ENCODE data around the gene GSE1.

- no peak for TF ChIP-seq POLR2A (IDR thresholded peaks at IDR 0.05)
- TF ChIP-seq CTCF (IDR thresholded peaks at IDR 0.05) = no peak
- TF ChIP-seq EP300 (IDR thresholded peaks at IDR 0.05; ENCODE audit: low read depth) = no peak
Measured at GRCh38 chr16:85585711-85586110, 27.4 kb upstream of the GSE1 start.
